T1000 (cell line): ENCODE measurements around the gene INPP4B.

Experiments
- DNase-seq: peaks from one replicate; lab custom pipeline; 2025; ENCODE audit warnings: mixed read lengths; lab: John Stamatoyannopoulos, UW

Gene INPP4B

GRCh38 chr4:142572071-142572470 is 274.0 kb downstream of the INPP4B start:
- DNase-seq, result no peak

DNA sequence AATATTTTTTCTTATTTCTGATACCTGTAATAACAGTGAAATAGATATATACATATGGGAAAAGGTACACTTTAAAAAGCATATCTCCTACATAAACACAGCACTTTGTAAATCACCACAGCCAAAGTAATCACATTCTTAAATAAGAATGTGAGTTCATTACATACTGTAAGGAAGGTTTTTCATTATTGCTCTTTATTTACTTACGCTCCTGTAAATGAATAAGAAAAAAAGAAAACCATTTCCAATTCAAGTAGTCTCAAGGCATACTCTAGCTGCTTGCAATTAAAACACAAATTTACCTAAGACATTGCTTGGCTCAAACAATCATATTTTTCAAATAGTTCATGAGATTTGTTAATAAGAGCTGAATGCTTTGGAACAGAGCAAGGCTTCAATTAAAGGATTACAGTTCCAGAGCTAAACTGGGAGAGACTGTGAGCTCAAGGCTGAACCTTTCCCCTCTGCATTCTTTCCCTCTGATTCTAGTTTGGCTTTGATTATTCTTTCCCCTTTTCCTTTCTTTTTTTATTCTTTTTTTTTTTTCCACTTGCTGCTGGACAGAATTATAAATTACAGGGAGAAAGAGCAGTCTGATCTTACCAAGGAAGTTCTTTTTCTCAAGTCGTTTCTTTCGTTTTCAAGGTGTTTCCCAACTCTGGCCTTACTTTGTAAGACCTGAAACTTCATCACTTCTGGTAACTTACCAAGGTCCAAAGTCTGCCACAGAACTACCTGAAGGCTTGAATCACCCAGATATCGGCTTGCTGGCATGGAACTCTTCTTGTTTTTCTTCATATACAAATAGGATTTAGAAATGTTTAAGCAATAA is 278.3 kb downstream of the INPP4B start:
- DNase-seq, result no peak

DNA sequence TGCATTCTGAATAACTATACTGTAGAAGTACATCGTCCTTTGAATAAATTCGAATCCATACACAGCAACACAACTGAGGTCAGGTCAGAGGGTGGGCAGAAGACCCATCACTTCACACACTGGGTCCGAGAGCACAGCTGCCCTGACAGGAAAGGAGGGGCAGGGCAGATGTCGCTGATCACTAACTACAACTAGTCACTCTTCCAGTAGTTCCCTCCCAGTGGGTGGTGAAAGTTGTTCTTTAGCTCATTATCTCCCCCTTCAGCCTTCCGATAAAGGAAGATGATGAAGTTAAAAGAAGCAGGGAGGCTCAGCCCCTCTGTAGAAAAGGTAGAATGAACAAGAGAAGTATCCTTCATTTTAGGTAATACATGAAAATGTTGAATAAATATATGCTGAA is 278.9 kb downstream of the INPP4B start:
- no peak for DNase-seq

GRCh38 chr4:142566777-142567176 is 279.3 kb downstream of the INPP4B start:
- DNase-seq, result no peak

- DNase-seq, result no peak
Observed at GRCh38 chr4:142566243-142566642, 279.9 kb downstream of the INPP4B start.

DNA sequence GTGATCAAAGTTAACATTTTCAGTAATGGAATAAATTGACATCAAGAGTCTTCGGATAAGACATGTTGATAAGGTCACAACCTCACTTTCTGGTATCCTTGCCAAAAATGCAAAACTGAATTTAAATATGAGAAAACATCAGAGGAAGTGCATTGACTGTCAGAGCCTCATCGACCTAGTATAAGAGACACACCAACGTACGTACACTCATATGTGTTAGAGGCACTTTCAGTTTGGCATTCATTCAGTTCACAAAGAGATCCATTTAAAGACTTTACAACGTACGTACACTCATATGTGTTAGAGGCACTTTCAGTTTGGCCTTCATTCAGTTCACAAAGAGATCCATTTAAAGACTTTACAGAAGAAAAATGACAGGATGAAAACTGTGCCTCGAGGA is 280.3 kb downstream of the INPP4B start:
- DNase-seq, result no peak

GRCh38 chr4:142563682-142564291 is 282.3 kb downstream of the INPP4B start:
- no peak for DNase-seq

- DNase-seq, result no peak
Observed at GRCh38 chr4:142559986-142560385, 286.1 kb downstream of the INPP4B start.

DNA sequence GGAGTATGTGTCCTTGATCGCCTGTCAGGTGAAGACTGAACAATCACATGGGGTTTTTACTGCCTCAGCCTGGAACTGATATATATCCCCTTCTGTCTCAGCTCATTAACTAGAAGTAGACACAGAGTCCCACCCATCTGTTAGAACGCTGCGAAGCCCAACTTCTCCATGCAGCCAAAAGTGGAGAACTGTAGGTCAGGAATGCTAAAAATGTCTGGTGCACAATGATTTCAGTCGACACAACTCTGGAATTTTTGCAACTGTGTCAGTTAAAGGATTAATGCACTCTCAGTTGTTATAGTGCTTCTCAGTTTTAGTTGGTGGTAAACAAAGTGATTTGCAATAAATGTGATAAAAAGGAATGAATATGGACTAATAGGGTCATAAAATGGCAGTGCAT is 287.2 kb downstream of the INPP4B start:
- no peak for DNase-seq

GRCh38 chr4:142557239-142557801 is 288.8 kb downstream of the INPP4B start:
- DNase-seq, result no peak

- DNase-seq, result no peak
Observed at GRCh38 chr4:142556570-142557238, 289.4 kb downstream of the INPP4B start.

DNA sequence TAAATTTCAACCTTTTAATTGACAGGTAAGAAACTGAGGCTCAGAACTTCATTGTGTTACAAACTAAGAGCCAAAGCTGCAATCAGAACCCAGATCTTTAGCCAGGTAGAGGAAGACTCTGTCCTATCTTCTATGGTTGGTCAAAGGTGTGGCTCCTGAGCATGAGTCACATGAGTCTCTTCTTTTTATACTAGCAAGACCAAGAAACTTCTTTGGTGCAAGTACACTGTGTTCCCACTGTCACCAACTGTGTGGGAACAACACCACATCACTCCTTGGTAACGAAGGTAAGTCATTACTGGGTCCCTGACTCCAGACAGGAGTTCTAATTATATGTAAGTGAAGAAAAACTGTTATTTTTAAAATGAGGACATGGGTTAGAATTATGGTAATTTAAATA is 290.1 kb downstream of the INPP4B start:
- DNase-seq, result no peak

GRCh38 chr4:142554412-142554811 is 291.7 kb downstream of the INPP4B start:
- DNase-seq, result no peak

DNA sequence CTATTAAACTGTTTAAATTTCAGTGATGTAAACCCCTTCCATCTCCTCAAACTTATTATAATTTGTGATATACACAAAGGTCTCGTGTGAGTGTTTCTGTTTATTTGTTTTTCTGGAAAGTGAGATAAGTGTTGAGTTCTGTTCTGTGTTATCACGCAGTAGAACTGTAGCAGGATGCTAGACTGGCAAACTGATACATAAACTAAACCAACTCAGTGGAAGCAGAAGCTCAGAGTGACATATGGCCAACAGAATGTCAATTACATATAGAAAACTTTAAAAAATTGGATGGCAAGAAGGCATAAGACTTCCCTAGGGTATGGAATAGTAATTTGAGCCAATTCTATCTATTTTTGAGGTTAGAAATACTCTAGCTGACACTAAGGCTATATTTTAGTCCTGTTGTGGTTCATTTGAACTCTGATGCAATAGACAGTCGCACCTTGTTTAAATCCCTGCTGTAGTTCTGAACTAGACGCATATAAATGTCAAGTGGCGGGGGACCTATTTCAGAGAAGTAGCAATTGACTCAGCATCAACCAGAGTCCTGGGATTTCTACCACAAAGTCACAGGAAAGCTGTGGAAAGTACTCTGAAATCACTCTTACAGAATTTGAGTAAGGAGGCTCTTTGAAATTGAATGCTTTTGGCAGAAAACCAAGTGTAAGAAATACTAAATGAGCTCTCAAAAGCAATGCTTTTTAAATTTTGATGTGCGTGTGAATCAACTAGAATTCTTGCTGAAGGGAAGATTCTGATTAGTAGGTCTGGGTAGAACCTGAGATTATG is 294.4 kb downstream of the INPP4B start:
- DNase-seq, result no peak

DNA sequence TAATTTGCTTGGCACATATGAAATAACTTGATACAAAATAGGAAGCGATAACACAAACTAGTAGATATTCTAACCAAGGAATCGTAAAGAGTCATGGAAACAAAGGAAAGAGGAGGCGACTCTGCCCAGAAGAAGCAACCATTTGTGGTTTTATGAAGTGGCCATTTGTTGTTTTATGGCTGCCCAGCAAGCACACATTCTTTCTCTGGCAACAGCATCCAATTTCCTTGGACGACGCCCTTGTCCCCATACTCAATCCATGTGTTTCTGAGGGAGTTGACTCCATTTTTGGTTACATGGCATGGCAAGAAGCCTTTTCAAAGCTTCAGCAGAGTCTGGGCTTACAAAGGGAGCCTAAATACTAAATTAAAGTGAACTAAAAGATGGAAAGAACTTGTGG is 295.1 kb downstream of the INPP4B start:
- DNase-seq, result no peak

GRCh38 chr4:142549726-142550463 is 296.2 kb downstream of the INPP4B start:
- no peak for DNase-seq

DNA sequence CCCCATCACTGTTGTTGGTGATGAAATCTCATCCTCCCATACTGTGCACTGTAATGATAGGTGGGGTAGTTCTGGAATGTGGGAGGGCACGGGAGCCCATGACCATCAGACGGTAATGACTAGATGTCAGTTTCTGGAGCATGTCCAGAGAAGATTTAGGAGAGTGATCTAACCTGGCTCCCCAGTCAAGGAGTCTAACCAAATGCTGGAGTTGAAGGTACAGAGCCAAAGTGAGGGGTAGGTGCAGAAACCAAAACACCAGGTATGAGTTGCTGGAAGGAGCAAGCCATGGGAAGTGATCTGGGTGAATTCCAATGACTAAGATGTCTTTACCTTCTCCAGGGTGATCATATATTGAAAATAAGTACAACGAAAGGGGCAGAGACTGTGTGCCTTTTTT is 296.9 kb downstream of the INPP4B start:
- DNase-seq, result no peak

DNA sequence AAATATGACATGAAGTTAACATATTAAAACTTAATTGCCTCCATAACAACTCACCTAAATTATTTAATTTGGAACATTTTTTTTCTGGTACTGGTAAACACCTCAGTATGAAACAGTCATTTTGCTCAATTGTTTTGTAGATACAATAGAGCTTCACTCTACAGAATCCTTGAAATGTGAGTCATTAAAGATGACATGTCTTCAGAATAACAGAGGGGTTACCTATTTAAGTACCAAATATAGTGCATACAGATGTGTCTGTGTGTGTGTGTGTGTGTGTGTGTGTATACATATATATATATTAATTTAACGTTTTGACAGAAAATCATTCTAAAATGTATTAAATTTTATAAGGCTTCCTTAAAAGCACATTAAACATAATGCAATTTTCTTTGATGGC is 297.6 kb downstream of the INPP4B start:
- DNase-seq, result no peak

- no peak for DNase-seq
Observed at GRCh38 chr4:142547974-142548373, 298.1 kb downstream of the INPP4B start.

DNA sequence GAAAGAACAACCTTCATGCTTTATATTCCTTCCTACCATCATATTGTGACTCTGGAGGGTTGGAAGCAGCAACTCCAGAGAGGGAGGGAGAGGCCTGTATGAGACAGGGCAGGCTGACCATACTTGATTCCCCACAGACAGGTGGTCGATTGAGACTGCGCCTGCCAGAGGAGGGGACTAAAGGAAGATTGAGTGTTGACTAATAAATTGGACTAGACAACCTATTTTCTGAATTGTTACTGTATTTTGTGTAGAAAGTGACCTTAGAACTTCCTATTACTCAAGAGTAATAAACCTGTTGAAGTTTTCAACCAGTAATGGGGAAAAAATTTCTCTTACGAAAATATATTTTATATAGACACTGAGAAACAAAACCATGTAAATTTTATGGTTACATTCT is 301.5 kb downstream of the INPP4B start:
- DNase-seq, result no peak

GRCh38 chr4:142544039-142544438 is 302.1 kb downstream of the INPP4B start:
- no peak for DNase-seq
